ENCODE data around the gene RAPGEFL1.
"Not testable (repeated sequence)": the region's sequence is repeated elsewhere in the genome, so short reads cannot be mapped to it uniquely, and the experiment has no call there.

Gene RAPGEFL1

DNA sequence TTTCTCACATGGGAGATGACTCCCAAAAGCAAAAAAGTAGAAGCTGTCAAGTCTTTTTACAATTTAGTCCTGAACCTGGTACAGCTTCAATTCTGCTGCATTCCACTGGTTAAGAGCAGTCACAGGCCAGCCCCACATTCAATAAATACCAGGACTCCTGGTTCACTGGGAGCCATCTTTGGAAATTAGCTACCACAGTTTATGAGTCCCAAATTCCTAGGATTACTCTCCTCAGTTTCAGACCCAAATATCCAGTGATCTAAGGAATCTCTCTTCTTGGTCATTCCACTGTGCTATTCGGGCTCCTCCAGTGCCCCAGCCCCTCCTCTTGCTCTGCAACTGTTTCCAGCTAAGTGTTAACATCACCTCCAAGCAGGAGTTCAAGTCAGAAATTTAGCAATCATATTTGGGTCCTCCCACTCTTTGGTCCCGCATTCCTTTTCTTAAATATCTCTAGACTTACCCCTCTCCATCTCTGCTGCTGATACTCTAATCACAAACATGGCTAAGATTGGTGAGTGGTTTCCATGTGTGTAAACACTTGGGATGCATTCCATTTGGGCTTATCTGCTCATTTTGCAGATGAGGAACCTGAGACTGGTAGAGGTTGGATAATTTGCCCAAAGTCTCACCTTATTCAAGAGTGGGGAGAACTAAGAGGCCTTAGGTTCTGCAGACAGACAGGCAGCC is 32.3 kb downstream of the RAPGEFL1 start:
- Histone ChIP-seq H3K27me3 (ENCODE audit: insufficient read depth, poor library complexity, severe bottlenecking) (no peaks in the 10 kb centered on the region), H3K4me3 (replicated peaks; ENCODE audit: insufficient read depth, low read length) (no peak overlapping the region), H3K27ac (replicated peaks) (no peak overlapping the region)
- TF ChIP-seq REST (IDR thresholded peaks at IDR 0.05; ENCODE audit: insufficient replicate concordance, low read depth) (no peak), CTCF (IDR thresholded peaks at IDR 0.05; ENCODE audit: insufficient read depth, low read length) (no peak), POLR2AphosphoS5 (IDR thresholded peaks at IDR 0.05; ENCODE audit: low read depth) (no peak), GABPA (IDR thresholded peaks at IDR 0.05; ENCODE audit: low read depth) (no peak), SPI1 (IDR thresholded peaks at IDR 0.05; ENCODE audit: borderline replicate concordance, low read depth) (no peak)
- no peak for DNase-seq (ENCODE audit: low read depth in 1 of 2, low spot score in 1 of 2)

DNA sequence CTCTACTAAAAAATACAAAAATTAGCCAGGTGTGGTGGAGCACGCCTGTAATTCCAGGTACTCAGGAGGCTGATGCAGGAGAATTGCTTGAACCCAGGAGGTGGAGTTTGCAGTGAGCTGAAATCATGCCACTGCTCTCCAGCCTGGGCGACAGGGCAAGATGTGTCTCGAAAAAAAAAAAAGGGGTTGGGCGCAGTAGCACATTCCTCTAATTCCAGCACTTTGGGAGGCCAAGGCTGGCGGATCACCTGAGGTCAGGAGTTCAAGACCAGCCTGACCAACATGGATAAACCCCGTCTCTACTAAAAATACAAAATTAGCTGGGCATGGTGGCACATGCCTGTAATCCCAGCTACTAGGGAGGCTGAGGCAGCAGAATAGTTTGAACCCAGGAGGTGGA is 36.6 kb downstream of the RAPGEFL1 start:
- not testable (repeated sequence) for H3K27ac ChIP-seq (replicated peaks); DNase-seq (ENCODE audit: low read depth in 1 of 2, low spot score in 1 of 2); H3K4me3 ChIP-seq (replicated peaks; ENCODE audit: insufficient read depth, low read length); H3K27me3 ChIP-seq (ENCODE audit: insufficient read depth, poor library complexity, severe bottlenecking)

GRCh38 chr17:40218006-40218739 is 40.9 kb downstream of the RAPGEFL1 start:
- H3K27me3 ChIP-seq (ENCODE audit: insufficient read depth, poor library complexity, severe bottlenecking): no peaks in the 10 kb centered on the region
- TF ChIP-seq SPI1 (IDR thresholded peaks at IDR 0.05; ENCODE audit: borderline replicate concordance, low read depth) (no peak), POLR2AphosphoS5 (IDR thresholded peaks at IDR 0.05; ENCODE audit: low read depth) (no peak), CTCF (IDR thresholded peaks at IDR 0.05; ENCODE audit: insufficient read depth, low read length) (no peak), REST (IDR thresholded peaks at IDR 0.05; ENCODE audit: insufficient replicate concordance, low read depth) (no peak), GABPA (IDR thresholded peaks at IDR 0.05; ENCODE audit: low read depth) (no peak)
- H3K27ac ChIP-seq (replicated peaks): peak overlapping the region; percentile 78
- no peak for DNase-seq (ENCODE audit: low read depth in 1 of 2, low spot score in 1 of 2)
- H3K4me3 ChIP-seq (replicated peaks; ENCODE audit: insufficient read depth, low read length): no peak overlapping the region

DNA sequence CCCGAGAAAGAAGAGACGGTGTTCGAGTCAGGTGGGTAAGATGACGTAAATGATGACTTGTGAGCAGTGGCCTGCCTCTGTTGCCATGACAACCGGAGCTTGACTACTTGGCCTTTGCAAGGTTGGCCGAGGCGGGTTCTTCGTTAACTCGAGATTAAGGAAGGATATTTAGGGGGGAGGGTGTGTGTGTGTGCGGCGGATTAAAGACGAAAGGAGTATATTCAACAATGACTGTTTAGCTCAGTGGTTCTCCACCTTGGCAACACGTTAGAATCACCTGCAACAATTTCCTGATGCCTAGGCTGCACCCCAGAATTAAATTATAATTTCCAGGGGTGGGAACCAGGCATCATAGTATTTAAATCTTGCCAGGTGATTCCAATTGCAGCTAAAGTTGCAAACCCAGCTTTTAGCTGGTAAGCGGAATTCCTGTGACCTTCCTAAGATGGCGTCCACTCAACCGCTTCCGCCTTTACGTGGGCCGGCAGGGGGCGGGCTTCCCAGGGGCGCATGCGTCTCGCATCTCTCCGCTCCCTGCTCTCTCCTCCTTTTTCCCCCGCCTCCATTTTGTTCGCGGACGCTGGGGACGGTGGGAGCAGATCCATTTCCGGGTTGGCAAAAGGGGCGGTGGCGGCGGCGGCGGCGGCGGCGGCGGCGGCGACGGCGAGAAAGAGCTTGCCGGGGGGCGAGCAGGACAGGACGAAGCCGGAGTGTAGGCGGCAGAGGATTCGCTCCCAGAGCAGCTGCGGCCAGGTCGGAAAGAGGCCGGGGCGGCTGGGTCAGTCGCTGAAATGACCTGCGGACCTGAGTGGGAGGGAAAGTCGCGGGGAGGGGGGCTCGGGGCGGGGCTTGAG is 41.7 kb downstream of the RAPGEFL1 start, which contains the start of gene WIPF2:
Gene WIPF2 (plus strand): TSS at position 565 of the 854 bp plus-strand sequence. CDS start 37,156 bp downstream, outside the sequence.
- TF ChIP-seq GABPA (IDR thresholded peaks at IDR 0.05; ENCODE audit: low read depth) (peak; percentile 37), REST (IDR thresholded peaks at IDR 0.05; ENCODE audit: insufficient replicate concordance, low read depth) (no peak), SPI1 (IDR thresholded peaks at IDR 0.05; ENCODE audit: borderline replicate concordance, low read depth) (peak; percentile 56; the same call in 1 of the 2 replicates), CTCF (IDR thresholded peaks at IDR 0.05; ENCODE audit: insufficient read depth, low read length) (peak; percentile 27), POLR2AphosphoS5 (IDR thresholded peaks at IDR 0.05; ENCODE audit: low read depth) (peak; percentile 83)
- Histone ChIP-seq H3K4me3 (replicated peaks; ENCODE audit: insufficient read depth, low read length) (peak within 1 kb of the TSS; percentile 83), H3K27ac (replicated peaks) (peak within 1 kb of the TSS; percentile 78), H3K27me3 (ENCODE audit: insufficient read depth, poor library complexity, severe bottlenecking) (no peaks in the 10 kb centered on the region)
- DNase-seq (ENCODE audit: low read depth in 1 of 2, low spot score in 1 of 2): peak; percentile 89 to 98

All from HL-60 (cell line).